HG03378 (cell line): Measurements from ENCODE around the gene PHACTR3.

Experiments used
- ATAC-seq: cut with Tn5 transposase; IDR thresholded peaks from one replicate; pipeline ENCODE4 v1.9.1; 2021; ENCODE audit warnings: mild to moderate bottlenecking, moderate library complexity; ENCODE audit not compliant: unreplicated experiment

Gene PHACTR3

DNA sequence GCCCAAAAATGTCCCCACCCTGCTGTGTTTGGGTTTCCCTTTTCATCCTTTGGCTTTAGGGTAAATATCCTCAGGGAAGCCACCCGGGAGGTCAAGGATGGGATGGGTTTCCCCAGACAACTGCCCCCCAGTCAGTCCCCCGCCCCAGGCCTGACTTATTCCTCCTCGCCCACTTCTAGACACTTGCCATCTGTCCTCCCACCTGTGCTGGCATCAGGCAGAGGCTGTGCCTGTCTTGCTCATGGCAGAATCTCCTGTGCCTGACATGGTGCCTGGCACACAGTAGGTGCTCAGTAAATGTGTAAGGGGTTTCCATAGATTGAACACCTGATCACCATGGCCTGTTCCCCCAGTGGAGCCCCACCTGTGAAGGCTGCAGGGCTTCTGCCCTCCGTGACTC lies 141.8 kb downstream of the PHACTR3 start:
- no peak for ATAC-seq

DNA sequence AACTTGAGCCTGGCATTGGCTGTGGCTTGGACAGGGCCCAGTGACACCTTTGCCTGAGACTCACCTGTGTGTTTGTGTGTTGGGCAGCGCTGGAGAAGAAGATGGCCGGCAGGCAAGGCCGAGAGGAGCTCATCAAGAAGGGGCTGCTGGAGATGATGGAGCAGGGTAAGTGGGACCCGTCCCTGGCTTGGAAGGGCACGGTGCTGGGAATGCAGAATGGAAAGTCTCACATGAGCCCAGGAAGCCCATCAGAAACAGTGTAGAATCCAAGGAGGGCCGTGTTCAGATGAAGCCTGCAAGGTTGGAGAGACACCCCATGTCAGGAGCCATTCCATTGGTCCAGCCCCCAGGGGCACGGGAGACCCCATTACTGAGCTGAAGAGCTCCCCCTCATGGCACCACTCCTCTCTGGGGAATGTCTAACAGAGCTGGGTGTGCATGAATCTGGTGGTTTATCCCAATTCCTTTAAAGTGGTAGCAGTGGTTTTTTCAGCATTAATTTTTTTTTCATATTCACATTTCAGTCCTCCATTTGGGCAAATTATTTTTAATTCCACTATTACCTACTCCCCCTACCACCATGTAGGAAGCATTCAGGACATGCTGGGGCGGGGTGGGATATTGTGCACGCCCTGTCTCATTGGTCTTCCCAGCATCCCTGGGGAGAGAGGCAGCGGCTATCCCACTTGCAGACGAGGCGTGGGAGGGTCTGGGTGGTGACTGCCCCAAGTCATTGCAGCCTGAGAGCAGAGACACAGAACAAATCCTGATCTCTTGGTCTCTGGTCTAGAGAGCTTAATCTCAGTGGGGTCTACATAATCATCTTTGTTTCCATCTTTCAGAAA lies 143.6 kb downstream of the PHACTR3 start:
- ATAC-seq: no peak

DNA sequence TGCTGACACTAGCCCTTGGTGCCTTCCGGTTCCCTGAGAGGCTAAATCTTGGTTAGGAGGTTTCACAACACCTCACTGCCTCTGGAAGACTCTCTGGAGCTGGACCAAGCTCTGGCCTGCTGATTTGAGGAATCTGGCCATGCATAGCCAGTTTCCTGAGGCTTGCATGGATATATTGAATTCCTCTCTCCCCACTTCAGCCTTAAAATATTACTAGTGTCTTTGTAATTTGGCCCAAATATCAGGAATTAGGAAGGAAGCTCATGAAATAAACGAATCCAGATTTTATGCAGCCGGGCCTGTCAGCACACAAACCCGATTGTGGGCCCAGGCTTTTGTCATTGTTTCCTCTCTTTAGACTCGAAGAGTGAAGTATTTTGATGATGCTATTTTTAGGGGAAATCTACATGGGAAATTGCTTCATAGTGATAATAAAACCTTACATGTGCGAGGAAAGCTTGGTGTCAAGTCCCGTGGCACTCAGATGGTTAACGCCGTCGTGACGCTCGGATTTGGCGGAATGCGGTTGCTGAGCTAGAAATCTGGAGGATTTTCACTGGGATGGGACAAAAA lies 144.4 kb downstream of the PHACTR3 start:
- no peak for ATAC-seq

DNA sequence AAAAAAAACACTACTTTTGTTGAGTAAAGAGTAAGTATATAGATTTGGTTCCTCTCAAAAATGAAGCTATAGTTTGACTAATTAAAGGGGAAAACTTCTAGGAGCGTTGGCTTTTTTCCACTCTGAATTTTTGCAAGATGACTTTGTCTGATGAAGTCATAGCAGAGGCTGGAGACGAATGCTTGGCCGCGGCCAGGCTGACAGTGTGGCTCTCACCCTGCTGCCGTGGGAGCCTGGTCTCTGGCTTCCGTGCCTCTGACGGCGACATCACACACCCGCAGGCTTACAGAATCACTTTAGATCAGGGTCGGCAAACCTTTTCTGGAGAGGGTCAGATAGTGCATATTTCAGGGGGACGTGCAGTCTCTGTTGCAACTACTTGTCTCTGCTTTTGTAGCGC lies 145.0 kb downstream of the PHACTR3 start:
- no peak for ATAC-seq

DNA sequence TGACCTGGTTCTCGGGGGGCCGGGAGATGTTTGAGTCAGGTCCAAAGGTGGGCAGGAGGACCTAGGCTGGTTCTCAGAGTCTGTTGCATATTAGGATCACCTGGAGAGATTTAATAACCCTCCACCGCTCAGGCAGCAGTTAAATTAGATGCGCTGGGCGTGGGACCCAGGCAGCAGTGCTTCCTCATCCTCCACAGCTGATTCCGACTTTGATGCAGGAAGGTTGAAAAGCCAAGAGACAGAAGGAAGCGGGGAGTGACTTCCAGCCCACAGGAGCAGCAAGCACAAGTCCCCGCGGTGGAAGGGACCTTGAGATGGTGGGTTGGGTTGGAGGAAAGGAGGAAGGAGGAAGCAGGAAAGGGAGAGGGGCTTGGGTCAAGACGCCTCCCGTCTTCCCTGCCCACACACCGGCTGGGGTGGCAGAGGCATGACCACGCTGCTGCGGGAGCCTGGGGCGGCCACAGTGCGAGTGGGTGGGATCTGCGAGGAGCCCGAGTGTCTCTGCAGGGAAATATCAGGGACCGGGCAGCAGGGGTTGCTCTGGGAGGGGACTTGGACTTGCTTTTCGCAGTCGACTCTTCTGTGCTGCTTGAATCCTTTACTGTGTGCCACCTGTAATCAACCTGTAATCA lies 146.0 kb downstream of the PHACTR3 start:
- ATAC-seq: no peak

DNA sequence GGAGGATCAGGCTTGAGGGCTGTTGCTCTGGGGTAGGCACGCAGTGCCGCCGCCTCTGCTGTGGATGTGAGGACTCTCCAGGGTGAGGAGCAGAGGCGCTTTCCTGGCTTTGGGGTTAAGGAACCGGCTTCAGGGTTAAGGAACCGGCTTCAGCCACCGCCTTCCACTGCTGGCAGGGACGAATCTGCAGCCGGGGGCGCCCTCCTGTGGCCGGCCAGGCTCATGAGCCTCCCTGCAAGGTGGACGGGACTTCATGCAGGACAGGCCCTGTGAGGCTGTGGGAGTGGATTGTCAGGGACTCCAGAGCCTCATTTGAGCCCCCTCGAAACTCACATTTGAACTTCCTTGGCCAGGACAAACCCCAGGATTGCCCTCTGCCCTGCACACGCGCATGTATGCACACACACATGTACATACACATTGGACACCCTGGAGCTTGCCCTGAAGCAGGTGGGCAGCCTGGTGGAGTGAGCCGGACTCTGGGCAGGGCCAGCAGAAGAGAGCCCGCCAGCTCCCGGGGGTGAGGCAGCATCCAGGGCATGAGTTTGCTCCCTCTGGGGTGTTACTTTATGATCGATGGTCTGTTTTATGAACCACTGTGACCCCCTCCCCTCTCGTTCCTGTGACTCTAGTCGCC lies 146.9 kb downstream of the PHACTR3 start:
- ATAC-seq: no peak

DNA sequence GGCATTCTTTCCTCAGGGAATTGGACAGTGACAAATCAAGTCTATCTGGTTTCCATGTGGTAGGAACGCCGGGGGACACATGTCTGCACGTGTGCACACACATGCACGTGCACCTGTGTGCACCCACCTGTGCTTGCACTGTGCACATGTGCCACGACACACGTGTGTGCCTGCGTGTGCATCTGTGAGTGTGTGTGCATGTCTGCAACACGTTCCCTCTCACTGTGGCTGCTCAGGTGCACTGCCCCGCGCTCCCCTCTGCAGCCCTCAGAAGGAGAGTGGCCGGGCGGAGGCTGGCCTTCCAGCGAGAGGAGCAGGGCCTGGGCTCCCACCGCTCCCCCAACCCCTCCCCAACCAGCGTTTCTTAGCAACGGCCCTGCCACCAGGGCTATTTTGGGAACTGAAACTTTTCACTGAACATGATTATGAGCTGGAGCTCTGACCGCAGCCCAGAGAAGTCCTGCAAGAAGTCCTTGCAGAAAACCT lies 147.8 kb downstream of the PHACTR3 start:
- peak; percentile 88 for ATAC-seq

DNA sequence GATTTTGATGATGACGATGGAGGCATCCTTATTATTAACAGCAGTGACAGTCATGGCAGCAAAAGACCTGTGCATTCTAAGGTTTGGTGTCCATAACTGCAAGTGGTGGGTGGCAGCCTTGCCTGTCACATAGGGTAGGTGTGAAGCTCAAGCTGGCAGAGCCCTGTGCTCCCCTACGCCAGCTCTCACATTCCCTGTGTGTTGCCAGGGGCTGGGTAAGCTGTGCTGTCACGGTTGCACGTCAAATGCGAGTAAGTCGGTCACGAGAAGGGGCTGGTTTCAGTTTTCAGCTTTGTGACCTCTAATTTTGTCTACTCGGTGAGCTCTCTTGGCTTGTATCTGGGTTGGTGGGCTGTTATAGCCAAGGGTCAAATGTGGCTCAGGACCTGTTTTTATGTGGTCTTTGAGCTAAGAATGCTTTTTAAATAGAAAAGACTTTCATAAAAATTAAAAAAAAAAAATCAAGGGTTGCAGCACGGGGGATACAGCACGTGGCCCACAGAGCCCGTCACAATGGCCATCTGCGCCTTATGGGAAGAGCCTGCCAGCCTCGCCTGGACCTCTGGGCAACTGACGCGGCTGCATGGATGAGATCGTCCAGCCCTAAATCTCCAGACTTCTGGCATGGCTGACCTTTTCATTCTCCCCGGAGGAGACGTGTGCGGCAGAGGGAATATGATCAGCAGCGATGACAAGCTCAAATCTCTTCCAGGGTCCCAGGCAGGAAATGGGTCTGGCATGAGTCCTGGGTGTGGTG lies 148.5 kb downstream of the PHACTR3 start:
- peak; percentile 25 for ATAC-seq

DNA sequence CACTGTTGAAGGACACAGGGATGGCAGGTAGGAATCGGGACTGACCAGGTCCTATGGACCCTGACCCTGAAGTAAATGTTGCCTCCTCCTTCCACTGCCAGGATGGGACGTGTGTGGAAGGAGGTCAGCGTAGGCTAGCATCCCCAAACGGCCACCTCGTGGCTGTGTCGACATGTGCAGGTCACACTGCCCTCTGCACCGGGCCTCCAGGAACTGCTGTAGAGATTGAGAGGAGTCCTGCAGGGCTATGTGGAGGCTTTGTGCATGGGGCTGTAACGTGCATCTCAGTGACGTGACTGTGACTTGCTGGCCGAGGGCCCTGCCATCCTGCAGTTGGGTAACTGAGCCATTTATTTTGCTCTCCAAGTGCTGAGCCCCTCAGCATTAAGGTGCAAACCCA lies 149.5 kb downstream of the PHACTR3 start:
- ATAC-seq: no peak

DNA sequence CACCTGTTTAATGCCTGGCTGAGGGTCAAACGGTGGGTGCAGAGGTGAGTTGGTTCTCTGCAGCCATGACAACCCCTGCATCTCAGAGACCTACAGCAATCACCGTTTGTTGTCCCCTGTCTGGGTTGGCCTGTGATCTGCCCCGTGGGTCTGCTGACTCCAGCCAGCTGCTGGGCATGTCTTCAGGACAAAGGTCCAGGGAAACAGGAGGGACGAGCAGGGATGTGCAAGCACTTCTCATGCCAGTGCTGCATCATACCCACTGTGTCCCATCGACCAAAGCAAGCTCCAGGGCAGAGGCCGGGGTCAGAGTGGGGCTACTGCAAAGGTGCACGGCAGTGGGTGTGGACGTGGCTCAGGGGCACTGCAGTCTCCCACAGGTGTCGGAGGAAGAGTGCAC lies 150.2 kb downstream of the PHACTR3 start:
- ATAC-seq: no peak

DNA sequence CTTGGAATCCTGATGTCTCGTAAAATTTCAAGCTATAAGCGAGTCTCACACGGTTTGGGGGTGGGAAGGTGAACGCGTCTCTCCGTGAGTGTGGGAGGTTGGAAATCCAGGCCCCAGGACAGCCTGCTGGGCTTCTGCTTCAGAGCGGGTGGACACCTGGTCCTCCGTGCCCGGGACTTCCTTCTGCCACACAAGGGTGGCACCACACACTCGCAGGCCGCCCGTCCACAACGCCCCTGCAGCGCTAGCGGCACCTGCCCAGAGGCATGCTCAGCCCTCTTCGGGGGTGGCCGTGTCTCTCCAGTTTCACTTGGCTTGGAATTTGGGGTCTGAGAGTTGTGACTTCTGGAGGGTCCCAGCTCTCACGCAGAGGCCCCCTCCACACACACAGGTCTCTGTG lies 151.9 kb downstream of the PHACTR3 start:
- ATAC-seq: no peak

DNA sequence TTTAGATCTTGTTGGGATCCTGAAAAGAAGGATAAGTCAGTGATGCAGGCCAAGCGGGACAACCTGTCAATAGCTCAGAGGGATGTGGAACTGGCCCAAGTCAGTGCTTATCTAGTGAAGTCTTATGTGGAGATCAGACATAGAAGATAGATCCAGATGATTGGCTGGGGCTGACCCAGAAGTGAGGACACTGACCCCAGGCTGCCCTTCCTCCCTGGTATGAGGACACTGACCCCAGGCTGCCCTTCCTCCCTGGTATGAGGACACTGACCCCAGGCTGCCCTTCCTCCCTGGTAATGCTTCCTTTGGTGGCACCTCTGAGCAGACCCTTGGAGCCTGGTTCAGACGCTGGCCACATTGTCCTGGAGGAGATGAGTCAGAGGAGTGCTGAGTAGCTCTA lies 159.7 kb downstream of the PHACTR3 start:
- ATAC-seq: no peak

DNA sequence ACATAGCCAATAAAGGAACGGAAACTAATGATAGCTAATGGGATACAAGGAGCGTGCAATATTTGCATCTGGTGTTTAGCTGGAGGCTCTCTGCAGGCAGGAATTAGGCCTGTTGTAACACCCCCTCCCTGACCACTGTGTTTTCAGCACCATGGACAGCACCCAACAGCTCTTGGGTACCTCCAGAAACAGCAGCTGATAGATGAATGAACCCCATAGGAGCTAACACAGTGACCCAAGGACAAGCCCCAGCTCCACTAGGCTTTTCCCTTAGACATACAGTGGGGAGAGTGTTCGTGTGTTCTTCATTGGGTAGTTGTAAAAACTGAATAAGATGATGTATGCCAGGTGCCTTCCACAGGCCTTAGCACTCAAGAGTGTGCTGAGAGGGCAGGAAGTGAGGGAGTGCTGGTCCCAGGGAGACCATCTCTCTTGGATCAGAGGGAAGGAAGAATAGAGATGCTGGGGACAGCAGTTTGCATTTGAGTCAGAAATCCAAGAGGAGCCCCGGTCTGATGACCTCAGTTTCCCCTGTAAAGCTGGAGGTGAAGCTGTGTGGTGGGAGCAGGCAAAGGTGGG lies 161.3 kb downstream of the PHACTR3 start:
- ATAC-seq: no peak

DNA sequence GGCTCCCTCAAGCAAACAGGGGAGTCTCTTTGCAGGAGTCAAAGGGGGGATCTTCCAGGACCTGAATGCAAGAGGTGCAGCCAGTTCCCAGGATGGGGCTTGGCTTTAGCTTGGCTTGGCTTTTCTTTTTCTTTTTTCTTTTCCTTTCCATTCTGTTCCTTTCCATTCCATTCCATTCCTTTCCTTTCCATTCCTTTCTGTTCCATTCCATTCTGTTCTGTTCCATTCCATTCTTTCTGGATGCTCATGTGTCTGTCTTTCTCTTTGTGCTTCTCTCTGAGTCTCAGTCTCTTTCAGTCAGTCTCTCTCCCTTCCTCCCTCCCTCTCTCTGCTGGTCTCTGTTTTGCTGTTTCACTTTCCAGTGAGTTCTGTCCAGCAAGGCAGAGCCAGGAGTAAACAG lies 163.3 kb downstream of the PHACTR3 start:
- no peak for ATAC-seq

DNA sequence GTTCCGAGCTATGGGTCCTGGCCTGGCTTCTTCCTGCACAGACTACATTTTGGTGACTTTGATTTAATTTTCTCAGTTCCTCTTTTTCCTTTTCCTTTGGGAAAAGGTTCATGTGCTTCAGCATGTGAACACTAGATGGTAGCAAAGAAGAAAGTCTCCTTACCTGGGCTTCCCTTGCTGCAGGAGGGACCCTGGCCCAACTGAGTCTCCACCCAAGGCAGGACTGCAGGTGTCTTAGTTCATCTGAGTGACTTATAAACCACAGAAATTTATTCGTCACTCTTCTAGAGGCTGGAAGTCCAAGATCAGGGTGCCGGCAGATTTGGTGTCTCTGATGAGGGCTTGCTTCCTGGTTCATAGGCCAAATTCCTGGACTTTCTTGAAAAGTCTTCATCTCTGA lies 165.9 kb downstream of the PHACTR3 start:
- ATAC-seq: no peak

DNA sequence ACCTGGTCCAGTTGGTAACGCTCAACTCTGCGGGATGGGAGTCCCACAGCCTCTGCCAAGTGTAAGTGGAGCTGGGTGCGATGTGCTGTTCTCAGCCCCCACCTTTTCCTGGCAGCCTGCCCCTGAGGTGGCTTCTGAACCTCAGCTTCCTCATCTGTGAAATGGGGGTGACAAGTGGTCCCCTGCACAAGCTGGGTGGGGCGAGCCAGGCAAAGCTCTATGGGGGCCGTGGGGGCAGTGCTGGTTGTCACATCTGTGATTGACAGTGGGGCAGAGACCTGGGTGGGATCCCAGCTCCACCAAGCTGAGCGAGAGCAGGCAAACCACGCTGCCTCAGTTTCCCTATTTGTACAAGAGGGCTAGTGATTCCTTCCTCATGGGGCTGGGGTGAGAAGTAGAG lies 166.5 kb downstream of the PHACTR3 start:
- no peak for ATAC-seq

DNA sequence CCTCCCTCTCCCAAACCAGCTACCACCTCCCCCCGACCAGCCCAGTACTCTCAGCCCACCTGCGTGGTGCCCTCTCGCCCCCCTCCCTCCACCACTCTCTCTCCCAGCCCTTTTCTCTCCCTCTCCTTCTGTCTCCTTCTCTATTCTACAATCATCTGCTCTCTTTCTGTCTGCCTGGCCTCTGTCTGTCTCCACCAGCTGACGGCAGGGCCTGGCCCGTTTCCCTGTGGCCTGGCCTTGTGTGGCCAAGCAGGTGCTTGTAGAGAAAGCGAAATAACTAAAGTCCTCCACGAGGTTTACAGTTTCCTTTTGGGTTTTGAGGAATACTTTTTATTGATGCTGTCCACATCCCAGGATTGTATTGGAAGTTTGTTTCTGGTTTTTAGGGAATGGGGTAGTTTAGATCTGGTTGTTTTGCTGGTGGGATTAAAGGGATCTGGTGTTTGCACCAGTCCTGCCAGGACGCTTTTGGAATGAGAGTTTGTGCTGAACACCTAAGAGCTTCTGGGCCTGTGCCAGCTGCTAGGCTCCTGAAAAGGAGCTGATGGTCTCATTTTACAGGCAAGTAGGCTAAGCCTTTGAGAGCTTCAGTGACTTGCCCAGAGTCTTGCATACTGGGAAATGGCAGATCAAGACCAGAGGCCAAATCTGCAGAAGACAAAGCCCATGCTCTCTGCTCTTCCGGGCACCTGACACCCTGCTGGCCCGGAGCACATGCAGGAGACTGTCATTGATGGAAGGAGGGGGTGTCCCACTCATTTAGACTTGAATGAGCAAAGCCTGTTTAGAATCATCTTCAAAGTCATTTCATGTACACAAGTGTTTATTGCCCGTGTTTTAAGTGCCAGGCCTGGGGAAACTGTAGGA lies 167.4 kb downstream of the PHACTR3 start:
- ATAC-seq: no peak

DNA sequence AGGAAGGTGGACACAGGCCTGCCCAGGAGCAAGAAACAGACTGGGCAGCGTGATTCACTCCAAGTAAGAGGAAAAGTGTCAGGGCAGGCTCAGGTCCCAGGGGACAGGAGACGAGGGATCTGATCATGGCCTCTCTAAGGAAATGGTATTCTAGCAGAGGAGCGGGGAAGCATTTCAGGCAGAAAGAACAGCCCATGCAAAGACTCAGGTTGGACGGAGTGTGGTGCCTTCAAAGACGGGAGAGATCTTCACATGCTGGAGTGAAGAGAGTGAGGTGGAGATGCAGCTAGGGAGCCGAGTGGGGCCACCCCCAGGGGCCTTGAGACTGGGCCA lies 168.0 kb downstream of the PHACTR3 start:
- ATAC-seq: no peak
